Immature natural killer cell (primary cell): ENCODE measurements around the gene UBA7. TPM values are rescaled to one million over a fixed set of nuclear protein-coding genes. Genes with fewer than 3 reads are reported as not detected.
A peak's percentile ranks its signal among the peaks of the same experiment; 100 is the strongest.
"Not testable (repeated sequence)": the region's sequence is repeated elsewhere in the genome, so short reads cannot be mapped to it uniquely, and the experiment has no call there.

Experiments
- DNase-seq, 3 donors: peaks; one replicate each; pipeline ENCODE4 v3.0.0; 2022; ENCODE audit warnings: mixed read lengths in 1 of 3
- H3K27ac Mint-ChIP-seq, 6 donors: one replicate each; pipeline ENCODE4 v1.8.0; 2020; ENCODE audit warnings: mixed read lengths in 6 of 6, mild to moderate bottlenecking in 5 of 6, inconsistent platforms in 4 of 6, moderate library complexity in 3 of 6
- H3K27me3 Mint-ChIP-seq, 3 donors: one replicate each; pipeline ENCODE4 v1.8.0; 2020 to 2021; ENCODE audit warnings: low read depth in 3 of 3, mild to moderate bottlenecking in 3 of 3, mixed read lengths in 3 of 3, moderate library complexity in 3 of 3, inconsistent platforms in 1 of 3
- H3K36me3 Mint-ChIP-seq, 3 donors: one replicate each; pipeline ENCODE4 v1.8.0; 2020; ENCODE audit warnings: mixed read lengths in 3 of 3, inconsistent platforms in 2 of 3, mild to moderate bottlenecking in 2 of 3
- H3K4me1 Mint-ChIP-seq, 2 donors: one replicate each; pipeline ENCODE4 v1.8.0; 2020; ENCODE audit warnings: inconsistent platforms in 2 of 2, mild to moderate bottlenecking in 2 of 2, mixed read lengths in 2 of 2, moderate library complexity in 1 of 2
- H3K4me3 Mint-ChIP-seq, 5 donors: one replicate each; pipeline ENCODE4 v1.8.0; 2020; ENCODE audit warnings: mild to moderate bottlenecking in 5 of 5, mixed read lengths in 5 of 5, inconsistent platforms in 3 of 5, moderate library complexity in 3 of 5
- H3K9me3 Mint-ChIP-seq, 6 donors: one replicate each; pipeline ENCODE4 v1.8.0; 2020; ENCODE audit warnings: mild to moderate bottlenecking in 6 of 6, mixed read lengths in 6 of 6, inconsistent platforms in 4 of 6, moderate library complexity in 3 of 6
- polyA plus RNA-seq, 3 donors: library from polyadenylated mRNA; unstranded; fragments of 300-500 nt; fragmentation: Illumina TruSeq; gene quantifications; one replicate each; pipeline ENCODE4 v1.2.3, GENCODE V29; 2021

UBA7 gene
- polyA plus RNA-seq, 3 donors from 2014 or later, result 28.5 to 72.6 (median 54.7) TPM

DNA sequence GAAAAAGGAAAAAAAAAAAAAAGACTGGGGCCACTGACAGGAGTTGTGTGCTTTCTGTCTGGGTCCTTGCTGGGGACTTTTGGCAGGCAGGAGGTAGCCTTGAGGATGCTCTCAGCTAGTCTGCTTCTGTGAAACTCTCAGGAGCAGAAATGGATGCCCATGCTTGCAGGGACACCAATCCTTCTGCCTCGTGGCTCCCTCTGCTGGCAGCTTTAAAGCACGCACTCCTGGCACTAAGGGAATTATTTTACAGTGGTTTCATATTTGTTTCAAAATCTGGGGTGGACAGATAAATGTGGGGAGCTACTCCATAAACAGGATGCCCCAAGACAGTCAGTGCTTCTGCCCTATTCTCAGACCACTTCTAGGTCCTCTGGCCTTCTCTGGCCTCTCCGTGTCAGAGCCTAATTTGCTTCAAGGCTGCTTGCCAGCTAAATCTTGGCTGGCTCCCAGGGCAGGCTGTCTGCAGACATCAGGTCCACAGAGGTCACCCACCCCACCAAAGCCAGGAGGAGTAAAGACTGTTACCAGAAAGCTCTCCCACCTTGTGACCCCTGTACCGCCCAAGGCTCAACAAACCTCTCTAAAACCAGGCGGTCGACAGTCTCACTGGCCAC lies 25.5 kb upstream of the UBA7 start:
- peak; percentile 68 to 75 (median 73) for DNase-seq
- peak overlapping the region in 1 of 6 donors; percentile 68 for H3K27ac Mint-ChIP-seq

DNA sequence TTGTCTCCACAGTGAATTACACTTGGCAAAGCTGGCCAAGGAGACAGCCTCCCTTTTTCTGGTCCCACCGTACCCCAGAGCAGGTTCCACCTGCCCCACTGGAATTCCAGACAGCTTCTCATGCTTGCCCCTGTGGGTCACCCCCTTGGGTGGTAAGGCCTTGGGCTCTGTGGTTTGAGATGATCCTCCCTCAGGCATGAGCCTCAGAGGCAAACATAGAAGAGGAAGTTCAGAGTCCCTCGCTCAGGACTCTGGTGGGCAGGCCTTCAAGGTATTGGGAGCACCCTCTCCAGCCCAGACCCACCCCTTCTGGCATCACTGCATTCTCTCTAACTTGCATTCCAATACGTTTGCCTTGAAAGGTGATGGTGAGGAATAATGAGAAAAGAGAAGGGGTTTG lies 17.6 kb upstream of the UBA7 start:
- H3K4me1 Mint-ChIP-seq, result no peaks in the 10 kb centered on the region
- H3K27ac Mint-ChIP-seq, result no peak overlapping the region
- H3K27me3 Mint-ChIP-seq, result peaks cover 0 to 1% (median 0%) of the 10 kb centered on the region in 3 donors
- no peaks in the 10 kb centered on the region for H3K9me3 Mint-ChIP-seq
- no peaks in the 10 kb centered on the region for H3K36me3 Mint-ChIP-seq
- H3K4me3 Mint-ChIP-seq, result no peak overlapping the region
- DNase-seq, result no peak

More for the DNA sequence above, 25.5 kb upstream of the UBA7 start:
- H3K9me3 Mint-ChIP-seq, result no peaks in the 10 kb centered on the region
- no peak overlapping the region for H3K4me3 Mint-ChIP-seq
- no peaks in the 10 kb centered on the region for H3K36me3 Mint-ChIP-seq
- no peaks in the 10 kb centered on the region for H3K4me1 Mint-ChIP-seq
- H3K27me3 Mint-ChIP-seq, result no peaks in the 10 kb centered on the region

DNA sequence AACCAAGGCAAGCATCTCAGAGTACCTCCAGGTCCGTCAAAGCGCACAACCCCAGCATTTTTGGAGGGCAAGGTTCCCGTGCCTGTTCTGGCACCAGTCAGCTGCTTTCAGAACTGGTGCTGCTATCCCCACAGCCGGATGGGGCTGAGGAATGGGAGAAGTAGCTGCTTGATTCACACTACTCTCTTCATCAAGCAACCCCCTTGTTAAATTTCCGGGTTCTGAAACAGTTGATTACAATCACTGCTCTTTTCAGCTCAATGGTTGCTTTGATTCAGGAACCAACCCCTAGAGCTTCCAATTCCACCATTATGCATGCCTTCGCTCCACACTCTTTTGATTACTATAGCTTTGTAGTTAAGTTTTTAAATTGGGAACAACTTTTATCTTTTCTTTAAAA lies 12.3 kb upstream of the UBA7 start:
- Mint-ChIP-seq H3K4me1 (no peaks in the 10 kb centered on the region), H3K9me3 (no peaks in the 10 kb centered on the region), H3K36me3 (no peaks in the 10 kb centered on the region), H3K4me3 (no peak overlapping the region), H3K27ac (no peak overlapping the region), H3K27me3 (no peaks in the 10 kb centered on the region)
- no peak for DNase-seq

DNA sequence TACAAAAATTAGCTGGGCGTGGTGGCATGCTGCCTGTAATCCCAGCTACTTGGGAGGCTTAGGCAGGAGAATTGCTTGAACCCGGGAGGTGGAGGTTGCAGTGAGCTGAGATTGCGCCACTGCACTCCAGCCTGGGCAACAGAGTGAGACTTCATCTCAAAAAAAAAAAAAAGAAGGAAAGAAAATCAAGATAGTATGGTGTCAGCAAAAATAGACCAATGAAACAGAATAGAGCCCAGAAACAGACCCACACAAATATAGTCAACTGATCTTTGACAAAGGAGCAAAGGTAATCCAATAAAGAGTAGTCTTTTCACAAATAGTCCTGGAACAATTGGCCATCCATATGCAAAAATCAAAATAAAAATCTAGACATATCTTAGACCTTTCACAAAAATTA lies 9.4 kb upstream of the UBA7 start:
- not testable (repeated sequence) for H3K4me1 Mint-ChIP-seq, H3K9me3 Mint-ChIP-seq, DNase-seq, H3K36me3 Mint-ChIP-seq, H3K27me3 Mint-ChIP-seq, H3K4me3 Mint-ChIP-seq, H3K27ac Mint-ChIP-seq

DNA sequence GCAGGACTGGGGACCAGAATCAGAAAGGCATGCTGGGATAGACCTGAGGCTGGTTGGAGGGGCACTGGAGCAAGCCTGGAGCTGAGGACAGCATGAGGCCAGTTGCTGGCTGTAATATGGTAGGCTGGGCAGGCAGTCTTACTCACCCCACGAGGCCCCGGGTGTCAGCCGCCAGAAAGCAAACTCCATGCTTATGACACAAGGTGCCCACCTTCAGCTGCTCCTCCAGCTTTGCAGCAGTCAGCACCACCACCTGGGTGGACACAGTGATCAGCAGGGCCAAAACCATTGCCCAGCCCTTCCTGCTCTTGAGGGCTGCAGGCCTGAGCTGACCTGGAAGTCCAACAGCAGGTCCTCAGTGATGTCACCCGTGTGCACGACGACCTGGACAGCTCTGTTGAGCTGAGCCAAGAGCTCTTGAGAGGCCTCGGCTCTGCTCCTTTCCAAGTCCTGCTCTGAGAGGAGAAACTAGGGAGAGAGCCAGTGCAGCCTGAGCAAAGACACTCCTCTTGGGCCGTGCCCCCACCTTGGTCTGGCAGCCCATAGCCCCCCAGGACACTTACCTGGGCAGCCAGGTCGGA lies 747 bp downstream of the UBA7 start:
- peaks cover 31 to 32% of the 10 kb centered on the region in 2 donors for H3K4me1 Mint-ChIP-seq
- peak overlapping the region; percentile 96 to 99 (median 98) for H3K4me3 Mint-ChIP-seq
- no peaks in the 10 kb centered on the region for H3K9me3 Mint-ChIP-seq
- peaks cover 0 to 1% (median 0%) of the 10 kb centered on the region in 3 donors for H3K27me3 Mint-ChIP-seq
- DNase-seq, result no peak
- H3K27ac Mint-ChIP-seq, result peak overlapping the region; percentile 94 to 98 (median 96)
- H3K36me3 Mint-ChIP-seq, result peaks cover 0 to 28% (median 0%) of the 10 kb centered on the region in 3 donors

DNA sequence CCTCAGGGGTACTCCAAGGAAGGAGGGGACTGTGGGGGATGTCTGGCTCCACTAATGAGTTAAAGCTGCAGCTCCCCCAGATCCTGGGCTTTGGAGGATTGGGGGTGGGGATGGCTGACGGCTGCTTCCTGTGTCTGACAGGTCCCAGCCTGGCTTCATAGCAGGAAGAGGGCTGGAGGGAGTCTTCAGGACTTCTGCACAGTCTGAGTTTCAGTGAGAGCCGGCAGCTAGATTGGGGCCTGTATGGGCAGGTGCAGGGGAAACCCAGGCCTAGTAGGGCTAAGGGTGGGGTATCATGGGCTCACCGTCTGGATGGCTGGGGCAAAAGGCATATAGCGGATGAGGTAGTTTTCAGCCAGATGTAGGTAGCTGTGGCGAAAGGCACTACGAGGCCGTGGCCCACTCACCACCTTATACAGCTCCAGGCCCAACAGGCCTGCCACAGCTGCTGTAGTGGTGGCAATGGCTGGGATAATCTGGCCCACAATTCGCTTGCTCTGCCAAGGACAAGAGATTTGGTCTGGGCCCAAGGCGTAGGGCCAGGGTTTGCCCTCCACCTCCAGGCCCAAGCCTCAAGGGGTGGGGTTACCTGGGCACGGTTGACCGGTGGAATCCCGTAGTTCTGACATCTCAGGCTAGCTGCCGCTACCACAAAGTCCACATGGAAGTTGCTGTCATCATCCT lies 6.2 kb downstream of the UBA7 start:
- Mint-ChIP-seq H3K27me3 (peaks cover 3 to 4% (median 3%) of the 10 kb centered on the region in 3 donors), H3K4me3 (no peak overlapping the region), H3K4me1 (peaks cover 22 to 29% of the 10 kb centered on the region in 2 donors), H3K9me3 (no peaks in the 10 kb centered on the region), H3K27ac (peak overlapping the region in 1 of 6 donors; percentile 8), H3K36me3 (peaks cover 0 to 26% (median 0%) of the 10 kb centered on the region in 3 donors)
- DNase-seq, result no peak

DNA sequence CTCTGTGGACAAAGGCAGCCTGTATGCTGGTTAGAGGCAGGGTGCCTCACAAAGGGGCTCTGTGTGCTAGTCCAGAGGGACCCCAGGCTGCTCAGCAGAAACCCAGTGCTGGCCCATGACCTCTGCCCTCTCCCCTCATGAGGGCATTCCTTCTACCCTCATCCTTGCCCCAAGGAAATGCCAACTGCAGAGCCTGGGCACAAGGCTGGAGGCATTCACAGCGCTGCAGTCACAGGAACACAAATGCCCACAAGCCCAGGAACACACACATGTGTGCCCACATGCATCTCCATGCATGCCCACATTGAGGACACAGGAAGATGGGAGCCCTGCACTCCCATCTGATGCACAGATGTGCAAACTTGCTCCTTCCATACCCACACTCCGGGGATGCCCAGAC lies 6.9 kb downstream of the UBA7 start:
- no peak overlapping the region for H3K4me3 Mint-ChIP-seq
- H3K4me1 Mint-ChIP-seq, result peaks cover 20 to 26% of the 10 kb centered on the region in 2 donors
- no peak overlapping the region for H3K27ac Mint-ChIP-seq
- peaks cover 0 to 2% (median 0%) of the 10 kb centered on the region in 6 donors for H3K9me3 Mint-ChIP-seq
- peaks cover 3 to 7% (median 5%) of the 10 kb centered on the region in 3 donors for H3K27me3 Mint-ChIP-seq
- H3K36me3 Mint-ChIP-seq, result peaks cover 0 to 26% (median 0%) of the 10 kb centered on the region in 3 donors
- no peak for DNase-seq

DNA sequence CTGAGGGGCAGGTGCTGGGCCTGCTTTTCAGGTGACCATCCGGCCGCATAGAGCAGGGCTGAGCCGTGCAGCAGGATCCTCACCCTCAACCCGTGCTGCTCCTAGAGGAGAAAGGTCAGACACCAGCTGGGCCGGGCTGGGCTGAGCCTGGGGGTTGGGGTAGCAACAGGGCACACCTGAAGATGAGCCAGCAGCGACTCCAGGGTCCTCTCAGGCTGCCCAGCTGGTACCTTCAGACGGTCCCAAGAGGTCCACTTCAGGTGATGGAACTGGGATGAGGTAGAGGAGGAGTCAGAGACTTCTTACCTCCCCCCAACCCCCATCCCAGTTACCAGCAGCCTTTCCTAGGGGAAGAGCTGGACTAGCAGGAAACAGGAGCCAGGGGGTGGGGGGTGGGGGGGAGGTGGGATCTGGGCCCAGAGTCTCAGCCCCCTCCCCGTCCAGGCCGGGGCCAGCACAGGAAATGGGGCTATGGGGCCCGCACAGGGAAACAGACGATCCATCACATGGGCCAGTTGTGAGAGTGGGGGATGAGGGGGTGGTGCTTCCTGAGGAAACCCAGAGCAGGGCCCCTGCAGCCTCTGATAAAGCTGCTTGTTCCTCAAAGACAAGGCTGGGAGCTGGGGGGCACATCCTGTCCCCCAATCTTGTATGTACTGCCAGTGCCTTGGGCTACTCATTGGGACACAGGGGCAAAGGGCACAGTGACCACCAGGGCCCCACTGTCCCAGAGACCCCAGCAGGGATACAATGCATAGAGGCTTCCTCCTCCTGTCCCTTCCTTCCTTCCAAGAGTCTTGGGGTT lies 7.7 kb downstream of the UBA7 start:
- H3K4me1 Mint-ChIP-seq, result peaks cover 20 to 21% of the 10 kb centered on the region in 2 donors
- no peak overlapping the region for H3K4me3 Mint-ChIP-seq
- H3K36me3 Mint-ChIP-seq, result peaks cover 0 to 20% (median 0%) of the 10 kb centered on the region in 3 donors
- peaks cover 5 to 9% (median 9%) of the 10 kb centered on the region in 3 donors for H3K27me3 Mint-ChIP-seq
- no peak for DNase-seq
- H3K27ac Mint-ChIP-seq, result no peak overlapping the region
- peaks cover 0 to 2% (median 0%) of the 10 kb centered on the region in 6 donors for H3K9me3 Mint-ChIP-seq

DNA sequence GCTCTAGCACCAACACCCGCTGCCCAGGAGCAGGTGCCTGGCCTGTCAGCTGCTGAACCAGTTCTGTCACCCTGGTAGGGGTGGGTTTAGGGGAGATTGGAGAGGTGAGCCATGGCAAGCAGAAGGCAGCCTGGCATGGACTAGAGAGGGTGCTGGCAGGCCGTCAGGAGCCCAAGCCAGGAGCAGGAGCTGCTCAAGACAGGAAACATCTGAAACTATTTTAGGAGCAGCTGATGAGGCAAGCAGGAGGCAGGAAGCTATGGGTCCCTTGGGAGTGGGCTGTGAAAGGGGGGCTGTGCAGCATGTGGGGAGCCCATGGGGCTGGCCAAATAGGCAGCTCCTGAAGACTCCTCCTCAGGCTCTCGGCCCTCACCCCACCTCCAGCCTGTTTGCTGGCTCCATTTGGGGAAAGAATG lies 8.4 kb downstream of the UBA7 start:
- peaks cover 20 to 21% of the 10 kb centered on the region in 2 donors for H3K4me1 Mint-ChIP-seq
- H3K27ac Mint-ChIP-seq, result peak overlapping the region in 4 of 6 donors; percentile 11 to 73 (median 40)
- peak overlapping the region in 1 of 5 donors; percentile 51 for H3K4me3 Mint-ChIP-seq
- H3K27me3 Mint-ChIP-seq, result peaks cover 6 to 10% (median 9%) of the 10 kb centered on the region in 3 donors
- H3K9me3 Mint-ChIP-seq, result peaks cover 0 to 2% (median 0%) of the 10 kb centered on the region in 6 donors
- no peak for DNase-seq
- H3K36me3 Mint-ChIP-seq, result peaks cover 0 to 16% (median 0%) of the 10 kb centered on the region in 3 donors

DNA sequence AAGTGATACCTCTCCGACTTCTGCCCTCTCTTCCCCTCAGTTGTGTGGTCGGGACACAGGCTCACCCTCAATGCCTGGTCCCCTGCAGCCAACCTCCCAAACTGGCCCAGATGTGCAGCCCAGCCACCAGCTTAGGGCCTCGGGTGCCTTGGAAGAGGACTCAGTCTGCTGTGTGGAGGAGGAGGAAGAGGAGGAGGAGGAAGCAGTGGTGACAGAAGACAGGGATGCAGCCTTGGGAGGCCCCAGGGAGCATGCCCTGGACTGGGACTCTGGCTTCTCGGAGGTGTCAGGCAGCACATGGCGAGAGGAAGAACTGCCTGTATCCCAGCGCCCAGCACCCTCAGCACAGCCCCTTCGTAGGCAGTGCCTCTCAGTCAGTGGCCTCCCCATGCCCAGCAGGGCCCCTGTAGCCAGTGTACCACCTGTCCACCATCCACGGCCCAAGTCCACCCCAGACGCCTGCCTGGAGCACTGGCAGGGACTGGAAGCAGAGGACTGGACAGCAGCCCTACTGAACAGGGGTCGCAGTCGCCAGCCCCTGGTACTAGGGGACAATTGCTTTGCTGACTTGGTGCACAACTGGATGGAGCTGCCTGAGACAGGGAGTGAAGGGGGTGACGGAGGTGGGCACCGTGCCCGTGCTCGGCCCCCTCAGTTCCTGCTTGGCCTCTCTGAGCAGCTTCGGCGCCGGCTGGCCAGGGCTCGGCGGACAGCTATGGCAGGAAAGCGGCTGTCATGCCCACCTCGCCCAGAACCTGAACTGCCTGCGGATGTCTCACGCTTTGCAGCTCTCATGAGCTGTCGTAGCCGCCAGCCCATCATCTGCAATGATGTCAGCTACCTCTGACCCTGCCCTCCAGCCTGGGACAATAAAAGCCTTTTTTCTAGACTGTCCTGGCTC lies 9.4 kb downstream of the UBA7 start:
- peaks cover 20 to 21% of the 10 kb centered on the region in 2 donors for H3K4me1 Mint-ChIP-seq
- H3K4me3 Mint-ChIP-seq, result peak overlapping the region; percentile 70 to 93 (median 90)
- peaks cover 0 to 9% (median 0%) of the 10 kb centered on the region in 3 donors for H3K36me3 Mint-ChIP-seq
- peaks cover 0 to 2% (median 0%) of the 10 kb centered on the region in 6 donors for H3K9me3 Mint-ChIP-seq
- no peak for DNase-seq
- peaks cover 6 to 10% (median 9%) of the 10 kb centered on the region in 3 donors for H3K27me3 Mint-ChIP-seq
- H3K27ac Mint-ChIP-seq, result peak overlapping the region in 3 of 6 donors; percentile 17 to 67 (median 41)

DNA sequence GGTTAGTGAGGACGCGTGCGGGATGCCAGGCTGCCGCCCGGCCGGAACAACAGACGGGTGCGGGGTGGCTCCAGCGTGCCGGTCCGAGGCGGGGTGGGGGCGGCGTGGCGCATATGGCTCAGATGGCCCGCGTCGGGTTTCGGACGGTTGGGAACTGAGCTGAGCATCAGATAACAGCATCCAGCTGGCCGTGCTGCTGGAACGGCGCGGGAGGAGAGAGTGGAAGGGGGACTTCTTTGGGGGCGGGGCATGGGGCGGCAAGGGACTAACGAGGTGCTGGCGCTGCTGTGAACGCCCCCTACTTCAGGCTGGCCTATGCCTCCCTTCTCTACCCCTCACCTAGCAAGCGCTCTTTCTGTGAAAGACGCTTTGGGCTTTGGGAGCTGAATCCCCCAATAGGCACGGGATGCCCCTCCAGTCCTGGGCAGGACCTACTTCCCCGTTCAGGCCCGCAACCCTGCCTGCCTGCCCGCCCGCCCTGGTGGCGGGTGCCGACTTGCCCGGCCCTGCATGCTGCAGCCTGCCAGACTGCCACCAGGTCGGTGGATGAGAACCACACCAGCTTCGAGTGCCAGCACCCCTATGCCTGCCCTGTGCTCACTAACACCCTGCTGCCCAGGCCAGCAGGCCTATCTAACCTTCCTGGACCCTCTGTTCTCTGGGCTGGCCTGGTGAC lies 10.2 kb downstream of the UBA7 start:
- Mint-ChIP-seq H3K4me1 (peaks cover 20 to 21% of the 10 kb centered on the region in 2 donors), H3K4me3 (peak overlapping the region; percentile 70 to 93 (median 90)), H3K27ac (peak overlapping the region in 2 of 6 donors; percentile 64 to 67), H3K9me3 (peaks cover 0 to 2% (median 0%) of the 10 kb centered on the region in 6 donors), H3K36me3 (peaks cover 0 to 2% (median 0%) of the 10 kb centered on the region in 3 donors), H3K27me3 (peaks cover 6 to 10% (median 9%) of the 10 kb centered on the region in 3 donors)
- DNase-seq, result peak; percentile 31 to 39 (median 35)
